GM21576 (cell line): ENCODE results near the gene MPV17.
"Not testable (repeated sequence)": the region's sequence is repeated elsewhere in the genome, so short reads cannot be mapped to it uniquely, and the experiment has no call there.

ENCODE experiments used
- ATAC-seq: cut with Tn5 transposase; IDR thresholded peaks from one replicate; pipeline ENCODE4 v1.9.1; 2021; ENCODE audit warnings: mild to moderate bottlenecking, moderate library complexity; ENCODE audit not compliant: unreplicated experiment

MPV17 gene

GRCh38 chr2:27323596-27324285 lies 844 bp upstream of the MPV17 start:
- ATAC-seq: no peak

GRCh38 chr2:27322301-27322765 lies 564 bp downstream of the MPV17 start:
- no peak for ATAC-seq

- ATAC-seq: no peak
These were observed 1.8 kb downstream of the MPV17 start for GRCh38 chr2:27320958-27321543.

GRCh38 chr2:27319839-27320238 lies 3.1 kb downstream of the MPV17 start:
- not testable (repeated sequence) for ATAC-seq

- no peak for ATAC-seq
These were observed 6.1 kb downstream of the MPV17 start for GRCh38 chr2:27316655-27317412.

- ATAC-seq: no peak
These were observed 7.8 kb downstream of the MPV17 start for GRCh38 chr2:27315122-27315521.

- no peak for ATAC-seq
These were observed 8.2 kb downstream of the MPV17 start for GRCh38 chr2:27314709-27315108.

- no peak for ATAC-seq
These were observed 8.8 kb downstream of the MPV17 start for GRCh38 chr2:27313882-27314645.

- no peak for ATAC-seq
These were observed 10.7 kb downstream of the MPV17 start for GRCh38 chr2:27312152-27312551.

- ATAC-seq: no peak
These were observed 13.2 kb downstream of the MPV17 start for GRCh38 chr2:27309651-27310050.

GRCh38 chr2:27308359-27308881 lies 14.5 kb downstream of the MPV17 start, which contains the start of gene UCN:
UCN (minus strand) TSS chr2:27308445; CDS start chr2:27307895, 550 bp downstream.
- no peak for ATAC-seq

GRCh38 chr2:27307545-27308358 lies 15.1 kb downstream of the MPV17 start:
- ATAC-seq: no peak

GRCh38 chr2:27307287-27307544 lies 15.7 kb downstream of the MPV17 start:
- ATAC-seq: no peak

GRCh38 chr2:27306573-27307286 lies 16.2 kb downstream of the MPV17 start:
- no peak for ATAC-seq

- ATAC-seq: no peak
These were observed 16.8 kb downstream of the MPV17 start for GRCh38 chr2:27306136-27306535.

- ATAC-seq: no peak
These were observed 17.4 kb downstream of the MPV17 start for GRCh38 chr2:27305516-27305915.

GRCh38 chr2:27304488-27305240 lies 18.2 kb downstream of the MPV17 start:
- ATAC-seq: no peak

GRCh38 chr2:27303093-27304025 lies 19.5 kb downstream of the MPV17 start:
- no peak for ATAC-seq
